Activated T-cell treated with anti-CD3 and anti-CD28 coated beads, Interleukin-2, amount 50 U/mL, for 48 hours (primary cell): ENCODE measurements around the gene GNG10.
"Not testable (repeated sequence)": the region's sequence is repeated elsewhere in the genome, so short reads cannot be mapped to it uniquely, and the experiment has no call there.

Experiments used
- DNase-seq, 2 experiments: peaks; one replicate each; pipeline ENCODE4 v3.0.0-alpha.2; 2020

Gene GNG10

GRCh38 chr9:111657051-111657450 is 4.4 kb upstream of the GNG10 start:
- no peak for DNase-seq

GRCh38 chr9:111658943-111659342 is 2.5 kb upstream of the GNG10 start:
- DNase-seq: no peak

GRCh38 chr9:111659691-111660090 is 1.7 kb upstream of the GNG10 start:
- DNase-seq: no peak

- peak; percentile 59 to 62 for DNase-seq
Observed at GRCh38 chr9:111661802-111662521, 557 bp downstream of the GNG10 start.

- DNase-seq: no peak
Observed at GRCh38 chr9:111662576-111663300, 1.3 kb downstream of the GNG10 start.

- DNase-seq: no peak
Observed at GRCh38 chr9:111663301-111663823, 2.0 kb downstream of the GNG10 start.

- DNase-seq: no peak
Observed at GRCh38 chr9:111668026-111668573, 6.7 kb downstream of the GNG10 start.

GRCh38 chr9:111668601-111669000 is 7.2 kb downstream of the GNG10 start:
- not testable (repeated sequence) for DNase-seq

- DNase-seq: no peak
Observed at GRCh38 chr9:111674319-111674718, 12.9 kb downstream of the GNG10 start.

- DNase-seq: no peak
Observed at GRCh38 chr9:111676116-111676515, 14.7 kb downstream of the GNG10 start.

GRCh38 chr9:111678293-111678692 is 16.9 kb downstream of the GNG10 start:
- DNase-seq: no peak

- no peak for DNase-seq
Observed at GRCh38 chr9:111679199-111679598, 17.8 kb downstream of the GNG10 start.

- DNase-seq: no peak
Observed at GRCh38 chr9:111683392-111683791, 22.0 kb downstream of the GNG10 start.

- DNase-seq: no peak
Observed at GRCh38 chr9:111691672-111692329, 30.4 kb downstream of the GNG10 start.

- no peak for DNase-seq
Observed at GRCh38 chr9:111696796-111697195, 35.4 kb downstream of the GNG10 start.

GRCh38 chr9:111700776-111701175 is 39.4 kb downstream of the GNG10 start:
- DNase-seq: no peak

- DNase-seq: no peak
Observed at GRCh38 chr9:111704503-111704902, 43.1 kb downstream of the GNG10 start.

- no peak for DNase-seq
Observed at GRCh38 chr9:111711548-111711947, 50.1 kb downstream of the GNG10 start.

GRCh38 chr9:111712369-111712768 is 51.0 kb downstream of the GNG10 start:
- DNase-seq: no peak

GRCh38 chr9:111715471-111715870 is 54.1 kb downstream of the GNG10 start:
- DNase-seq: no peak

- no peak for DNase-seq
Observed at GRCh38 chr9:111719541-111719940, 58.1 kb downstream of the GNG10 start.
